ENCODE measurements around the gene IRAK1BP1. TPM values are rescaled to one million over a fixed set of nuclear protein-coding genes. Genes with fewer than 3 reads are reported as not detected.
"Not testable (repeated sequence)": the region's sequence is repeated elsewhere in the genome, so short reads cannot be mapped to it uniquely, and the experiment has no call there.

The IRAK1BP1 gene
- total RNA-seq, 1 donor from 2014 or later, result 3.7 TPM

GRCh38 chr6:78844899-78845298, 22.5 kb upstream of the IRAK1BP1 start:
- no peak overlapping the region for H3K4me3 ChIP-seq (ENCODE audit: low read length in 3 of 3)
- H3K27ac ChIP-seq (ENCODE audit: low read depth, low read length), result no peak overlapping the region
- H3K27me3 ChIP-seq (ENCODE audit: control insufficient read depth in 3 of 3, insufficient read depth in 3 of 3, low read length in 3 of 3), result no peaks in the 10 kb centered on the region
- H3K4me1 ChIP-seq (ENCODE audit: control insufficient read depth in 3 of 3, insufficient read depth in 3 of 3, low read length in 3 of 3), result no peaks in the 10 kb centered on the region
- H3K9ac ChIP-seq (ENCODE audit: low read depth in 1 of 3, low read length in 3 of 3), result no peak overlapping the region
- H3K9me3 ChIP-seq (ENCODE audit: control insufficient read depth in 3 of 3, low read length in 3 of 3), result no peaks in the 10 kb centered on the region
- H3K36me3 ChIP-seq (ENCODE audit: control insufficient read depth in 3 of 3, insufficient read depth in 3 of 3, low read length in 3 of 3), result no peaks in the 10 kb centered on the region

GRCh38 chr6:78845567-78845966, 21.8 kb upstream of the IRAK1BP1 start:
- Histone ChIP-seq H3K27me3 (ENCODE audit: control insufficient read depth in 3 of 3, insufficient read depth in 3 of 3, low read length in 3 of 3) (no peaks in the 10 kb centered on the region), H3K4me3 (ENCODE audit: low read length in 3 of 3) (no peak overlapping the region), H3K9ac (ENCODE audit: low read depth in 1 of 3, low read length in 3 of 3) (no peak overlapping the region), H3K4me1 (ENCODE audit: control insufficient read depth in 3 of 3, insufficient read depth in 3 of 3, low read length in 3 of 3) (no peaks in the 10 kb centered on the region), H3K36me3 (ENCODE audit: control insufficient read depth in 3 of 3, insufficient read depth in 3 of 3, low read length in 3 of 3) (no peaks in the 10 kb centered on the region), H3K9me3 (ENCODE audit: control insufficient read depth in 3 of 3, low read length in 3 of 3) (no peaks in the 10 kb centered on the region), H3K27ac (ENCODE audit: low read depth, low read length) (no peak overlapping the region)

- no peaks in the 10 kb centered on the region for H3K9me3 ChIP-seq (ENCODE audit: control insufficient read depth in 3 of 3, low read length in 3 of 3)
- H3K27ac ChIP-seq (ENCODE audit: low read depth, low read length), result no peak overlapping the region
- H3K4me1 ChIP-seq (ENCODE audit: control insufficient read depth in 3 of 3, insufficient read depth in 3 of 3, low read length in 3 of 3), result no peaks in the 10 kb centered on the region
- H3K36me3 ChIP-seq (ENCODE audit: control insufficient read depth in 3 of 3, insufficient read depth in 3 of 3, low read length in 3 of 3), result no peaks in the 10 kb centered on the region
- H3K4me3 ChIP-seq (ENCODE audit: low read length in 3 of 3), result no peak overlapping the region
- no peak overlapping the region for H3K9ac ChIP-seq (ENCODE audit: low read depth in 1 of 3, low read length in 3 of 3)
- H3K27me3 ChIP-seq (ENCODE audit: control insufficient read depth in 3 of 3, insufficient read depth in 3 of 3, low read length in 3 of 3), result no peaks in the 10 kb centered on the region
Measured at GRCh38 chr6:78850621-78851020, 16.7 kb upstream of the IRAK1BP1 start.

- no peaks in the 10 kb centered on the region for H3K4me1 ChIP-seq (ENCODE audit: control insufficient read depth in 3 of 3, insufficient read depth in 3 of 3, low read length in 3 of 3)
- no peaks in the 10 kb centered on the region for H3K27me3 ChIP-seq (ENCODE audit: control insufficient read depth in 3 of 3, insufficient read depth in 3 of 3, low read length in 3 of 3)
- H3K4me3 ChIP-seq (ENCODE audit: low read length in 3 of 3), result no peak overlapping the region
- no peaks in the 10 kb centered on the region for H3K36me3 ChIP-seq (ENCODE audit: control insufficient read depth in 3 of 3, insufficient read depth in 3 of 3, low read length in 3 of 3)
- H3K27ac ChIP-seq (ENCODE audit: low read depth, low read length), result no peak overlapping the region
- H3K9ac ChIP-seq (ENCODE audit: low read depth in 1 of 3, low read length in 3 of 3), result no peak overlapping the region
- H3K9me3 ChIP-seq (ENCODE audit: control insufficient read depth in 3 of 3, low read length in 3 of 3), result no peaks in the 10 kb centered on the region
Measured at GRCh38 chr6:78851156-78851555, 16.2 kb upstream of the IRAK1BP1 start.

- Histone ChIP-seq H3K9ac (ENCODE audit: low read depth in 1 of 3, low read length in 3 of 3) (no peak overlapping the region), H3K36me3 (ENCODE audit: control insufficient read depth in 3 of 3, insufficient read depth in 3 of 3, low read length in 3 of 3) (no peaks in the 10 kb centered on the region), H3K27ac (ENCODE audit: low read depth, low read length) (no peak overlapping the region), H3K4me3 (ENCODE audit: low read length in 3 of 3) (no peak overlapping the region), H3K4me1 (ENCODE audit: control insufficient read depth in 3 of 3, insufficient read depth in 3 of 3, low read length in 3 of 3) (no peaks in the 10 kb centered on the region), H3K9me3 (ENCODE audit: control insufficient read depth in 3 of 3, low read length in 3 of 3) (no peaks in the 10 kb centered on the region), H3K27me3 (ENCODE audit: control insufficient read depth in 3 of 3, insufficient read depth in 3 of 3, low read length in 3 of 3) (no peaks in the 10 kb centered on the region)
Measured at GRCh38 chr6:78854546-78854945, 12.8 kb upstream of the IRAK1BP1 start.

- H3K4me3 ChIP-seq (ENCODE audit: low read length in 3 of 3); H3K4me1 ChIP-seq (ENCODE audit: control insufficient read depth in 3 of 3, insufficient read depth in 3 of 3, low read length in 3 of 3); H3K36me3 ChIP-seq (ENCODE audit: control insufficient read depth in 3 of 3, insufficient read depth in 3 of 3, low read length in 3 of 3); H3K9ac ChIP-seq (ENCODE audit: low read depth in 1 of 3, low read length in 3 of 3); H3K9me3 ChIP-seq (ENCODE audit: control insufficient read depth in 3 of 3, low read length in 3 of 3); H3K27ac ChIP-seq (ENCODE audit: low read depth, low read length); H3K27me3 ChIP-seq (ENCODE audit: control insufficient read depth in 3 of 3, insufficient read depth in 3 of 3, low read length in 3 of 3): not testable (repeated sequence)
Measured at GRCh38 chr6:78858339-78858938, 8.9 kb upstream of the IRAK1BP1 start.

GRCh38 chr6:78861509-78861908, 5.8 kb upstream of the IRAK1BP1 start:
- peaks cover 0 to 1% (median 1%) of the 10 kb centered on the region in 3 donors for H3K4me1 ChIP-seq (ENCODE audit: control insufficient read depth in 3 of 3, insufficient read depth in 3 of 3, low read length in 3 of 3)
- H3K36me3 ChIP-seq (ENCODE audit: control insufficient read depth in 3 of 3, insufficient read depth in 3 of 3, low read length in 3 of 3), result no peaks in the 10 kb centered on the region
- H3K27ac ChIP-seq (ENCODE audit: low read depth, low read length), result no peak overlapping the region
- H3K27me3 ChIP-seq (ENCODE audit: control insufficient read depth in 3 of 3, insufficient read depth in 3 of 3, low read length in 3 of 3), result no peaks in the 10 kb centered on the region
- no peak overlapping the region for H3K4me3 ChIP-seq (ENCODE audit: low read length in 3 of 3)
- H3K9ac ChIP-seq (ENCODE audit: low read depth in 1 of 3, low read length in 3 of 3), result no peak overlapping the region
- no peaks in the 10 kb centered on the region for H3K9me3 ChIP-seq (ENCODE audit: control insufficient read depth in 3 of 3, low read length in 3 of 3)

GRCh38 chr6:78863576-78863975, 3.8 kb upstream of the IRAK1BP1 start:
- no peaks in the 10 kb centered on the region for H3K9me3 ChIP-seq (ENCODE audit: control insufficient read depth in 3 of 3, low read length in 3 of 3)
- no peaks in the 10 kb centered on the region for H3K27me3 ChIP-seq (ENCODE audit: control insufficient read depth in 3 of 3, insufficient read depth in 3 of 3, low read length in 3 of 3)
- H3K27ac ChIP-seq (ENCODE audit: low read depth, low read length), result no peak overlapping the region
- H3K4me1 ChIP-seq (ENCODE audit: control insufficient read depth in 3 of 3, insufficient read depth in 3 of 3, low read length in 3 of 3), result peaks cover 5 to 8% (median 6%) of the 10 kb centered on the region in 3 donors
- H3K4me3 ChIP-seq (ENCODE audit: low read length in 3 of 3), result no peak overlapping the region
- no peak overlapping the region for H3K9ac ChIP-seq (ENCODE audit: low read depth in 1 of 3, low read length in 3 of 3)
- no peaks in the 10 kb centered on the region for H3K36me3 ChIP-seq (ENCODE audit: control insufficient read depth in 3 of 3, insufficient read depth in 3 of 3, low read length in 3 of 3)

- Histone ChIP-seq H3K9me3 (ENCODE audit: control insufficient read depth in 3 of 3, low read length in 3 of 3) (no peaks in the 10 kb centered on the region), H3K9ac (ENCODE audit: low read depth in 1 of 3, low read length in 3 of 3) (no peak overlapping the region), H3K27ac (ENCODE audit: low read depth, low read length) (no peak overlapping the region), H3K4me1 (ENCODE audit: control insufficient read depth in 3 of 3, insufficient read depth in 3 of 3, low read length in 3 of 3) (peaks cover 5 to 8% (median 6%) of the 10 kb centered on the region in 3 donors), H3K4me3 (ENCODE audit: low read length in 3 of 3) (no peak overlapping the region), H3K36me3 (ENCODE audit: control insufficient read depth in 3 of 3, insufficient read depth in 3 of 3, low read length in 3 of 3) (no peaks in the 10 kb centered on the region), H3K27me3 (ENCODE audit: control insufficient read depth in 3 of 3, insufficient read depth in 3 of 3, low read length in 3 of 3) (no peaks in the 10 kb centered on the region)
Measured at GRCh38 chr6:78864957-78865356, 2.4 kb upstream of the IRAK1BP1 start.

- no peak overlapping the region for H3K27ac ChIP-seq (ENCODE audit: low read depth, low read length)
Measured at GRCh38 chr6:78867020-78867369, 356 bp upstream of the IRAK1BP1 start.

More at GRCh38 chr6:78867020-78867369, 356 bp upstream of the IRAK1BP1 start:
- Histone ChIP-seq H3K4me1 (ENCODE audit: control insufficient read depth in 3 of 3, insufficient read depth in 3 of 3, low read length in 3 of 3) (peaks cover 5 to 8% (median 6%) of the 10 kb centered on the region in 3 donors), H3K9ac (ENCODE audit: low read depth in 1 of 3, low read length in 3 of 3) (peak overlapping the region; percentile 85 to 90 (median 90)), H3K27me3 (ENCODE audit: control insufficient read depth in 3 of 3, insufficient read depth in 3 of 3, low read length in 3 of 3) (no peaks in the 10 kb centered on the region), H3K36me3 (ENCODE audit: control insufficient read depth in 3 of 3, insufficient read depth in 3 of 3, low read length in 3 of 3) (peaks cover 0 to 4% (median 0%) of the 10 kb centered on the region in 3 donors), H3K4me3 (ENCODE audit: low read length in 3 of 3) (peak overlapping the region; percentile 97 to 99 (median 99)), H3K9me3 (ENCODE audit: control insufficient read depth in 3 of 3, low read length in 3 of 3) (no peaks in the 10 kb centered on the region)
